Airway epithelial cell (primary cell): ENCODE measurements around the gene LAIR2. TPM values are rescaled to one million over a fixed set of nuclear protein-coding genes. Genes with fewer than 3 reads are reported as not detected.

Experiments used
- total RNA-seq: library from RNA; depleted of rRNA; stranded (reverse); fragments of >200 nt; gene quantifications from 2 replicates; pipeline ENCODE4 v1.2.3, GENCODE V29; 2015

Gene LAIR2, protein sequence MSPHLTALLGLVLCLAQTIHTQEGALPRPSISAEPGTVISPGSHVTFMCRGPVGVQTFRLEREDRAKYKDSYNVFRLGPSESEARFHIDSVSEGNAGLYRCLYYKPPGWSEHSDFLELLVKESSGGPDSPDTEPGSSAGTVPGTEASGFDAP
- not detected in 2 replicates for total RNA-seq

DNA sequence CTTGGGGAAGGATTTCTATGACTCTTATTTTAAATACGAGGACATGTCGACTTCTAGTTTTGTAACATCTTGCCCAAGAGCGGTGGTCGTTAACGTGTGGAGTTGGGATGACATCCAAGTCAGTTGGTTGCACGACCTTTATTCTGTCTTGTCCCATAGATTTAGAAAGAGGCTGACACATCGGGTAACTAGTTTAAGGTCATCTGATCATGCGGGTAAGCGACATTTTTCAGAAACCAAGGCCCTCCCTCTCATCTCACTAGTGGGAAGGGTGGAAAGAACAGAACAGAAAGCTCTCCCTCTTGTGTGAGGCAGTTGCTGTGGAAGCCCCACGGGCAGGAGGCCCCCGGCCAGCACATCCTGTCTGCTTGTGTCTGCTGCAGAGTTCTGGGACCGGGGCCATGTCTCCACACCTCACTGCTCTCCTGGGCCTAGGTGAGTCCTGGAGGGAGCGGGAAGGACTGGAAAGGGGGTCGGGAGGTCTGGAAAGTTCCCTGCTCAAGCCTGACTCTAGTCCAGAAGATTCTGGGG, at the start of gene LAIR2:
Gene LAIR2 (plus strand): TSS at position 314 of the 531 bp plus-strand sequence. CDS start 88 bp downstream, at position 402.

DNA sequence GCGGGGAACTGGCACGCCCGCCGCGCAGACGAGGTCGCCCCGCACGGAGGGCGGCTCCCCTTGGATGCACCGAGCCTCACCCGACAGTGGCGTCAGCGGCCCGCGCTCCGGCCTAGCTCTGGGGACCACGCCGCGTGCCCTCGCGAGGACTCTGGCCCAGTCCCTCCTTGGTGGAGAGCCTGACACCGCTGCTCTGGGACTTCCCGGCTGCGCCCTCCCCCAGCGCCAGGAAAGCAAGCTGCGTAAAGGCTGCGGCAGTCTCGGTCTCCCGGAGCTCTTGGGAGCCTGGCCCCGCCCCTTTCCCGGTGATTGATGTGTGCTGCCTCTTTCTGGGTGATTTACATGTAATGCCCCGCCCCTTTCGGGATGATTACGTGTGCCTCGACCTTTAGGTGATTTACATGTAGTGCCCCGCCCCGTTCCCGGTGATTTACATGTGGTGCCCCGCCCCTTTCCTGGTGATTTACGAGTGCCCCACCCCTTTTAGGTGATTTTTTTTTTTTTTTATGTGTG, 39.0 kb upstream of the LAIR2 start, which contains the start of gene LENG9:
Gene LENG9 (minus strand): TSS at position 248 of the 513 bp plus-strand sequence. CDS start 252 bp downstream, outside the sequence.

DNA sequence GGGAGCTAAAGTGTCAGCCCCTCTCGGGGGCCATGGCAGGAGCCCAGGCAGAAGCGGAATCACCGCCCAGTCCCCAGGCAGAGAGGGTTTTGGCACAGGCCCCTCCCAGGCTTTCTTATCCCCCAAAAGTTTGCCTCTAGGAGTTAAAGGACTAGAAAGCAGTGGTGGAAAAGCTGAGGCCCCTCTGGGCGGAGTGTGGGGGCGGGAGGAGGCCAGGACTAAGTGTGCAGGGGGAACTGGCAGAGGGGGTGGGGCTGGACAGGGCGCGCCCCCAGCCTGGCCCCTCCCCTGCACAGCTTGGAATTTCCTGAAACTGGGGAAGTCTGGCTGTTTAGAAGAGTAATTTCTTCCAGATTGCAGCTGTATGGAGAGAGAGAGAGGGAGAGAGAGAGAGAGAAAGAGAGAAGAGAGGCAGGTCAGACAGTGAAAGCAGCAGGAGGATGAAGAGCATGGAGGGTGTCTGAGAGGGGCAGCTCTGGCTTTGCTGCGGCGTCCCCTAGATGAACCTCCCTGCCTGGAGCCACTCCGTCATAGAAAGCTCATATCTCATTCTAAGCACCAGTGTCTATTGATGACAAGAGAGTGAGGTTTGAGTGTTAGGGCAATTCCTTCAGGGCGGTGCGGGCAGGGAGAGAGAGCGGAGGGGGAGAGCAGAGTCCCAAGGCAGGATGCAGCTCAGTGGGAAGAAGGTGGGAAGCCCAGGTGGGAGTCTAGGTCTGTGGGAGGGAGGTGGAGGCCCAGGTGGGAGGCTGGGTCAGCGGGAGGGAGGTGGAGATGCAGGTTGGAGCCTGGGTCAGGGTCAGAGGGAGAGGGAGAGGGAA, 29.4 kb upstream of the LAIR2 start, which contains the start of gene CDC42EP5:
Gene CDC42EP5 (minus strand): TSS at position 226 of the 821 bp plus-strand sequence. CDS start 7,749 bp downstream, outside the sequence.

Other genes starting within 250 kb of the LAIR2 start
- not detected in 2 replicates for gene LILRB5, start 245.6 kb upstream of the LAIR2 start, total RNA-seq
- gene LILRB2, start 221.7 kb upstream of the LAIR2 start, total RNA-seq = not detected in 2 replicates
- not detected in 2 replicates for gene LILRA5, start 189.7 kb upstream of the LAIR2 start, total RNA-seq
- not detected in 2 replicates for gene LILRA4, start 163.7 kb upstream of the LAIR2 start, total RNA-seq
- not detected in 2 replicates for gene LAIR1, start 137.9 kb upstream of the LAIR2 start, total RNA-seq
- 0.63 and 0.88 TPM in 2 replicates for gene TTYH1, start 87.4 kb upstream of the LAIR2 start, total RNA-seq
- 19.4 and 28.4 TPM in 2 replicates for gene LENG8, start 53.6 kb upstream of the LAIR2 start, total RNA-seq
- gene LENG9, start 39.1 kb upstream of the LAIR2 start, total RNA-seq = 9.7 and 12.4 TPM in 2 replicates
- gene CDC42EP5, start 29.5 kb upstream of the LAIR2 start, total RNA-seq = 35.1 and 37.1 TPM in 2 replicates
- not detected in 2 replicates for gene LILRA2, start 71.0 kb downstream of the LAIR2 start, total RNA-seq
- gene LILRA1, start 90.8 kb downstream of the LAIR2 start, total RNA-seq = not detected in 2 replicates
- not detected in 2 replicates for gene LILRB1, start 127.7 kb downstream of the LAIR2 start, total RNA-seq
- not detected in 2 replicates for gene LILRB4, start 160.2 kb downstream of the LAIR2 start, total RNA-seq
- gene KIR3DL3, start 221.6 kb downstream of the LAIR2 start, total RNA-seq = not detected in 2 replicates
- gene KIR2DL3, start 235.7 kb downstream of the LAIR2 start, total RNA-seq = not detected in 2 replicates